WTC11 (cell line): ENCODE data around the gene DTD1.

Experiments used
- CREB1 ChIP-seq: sonication (generic); formaldehyde crosslinking; IDR thresholded peaks from 2 replicates; pipeline ENCODE4 v1.8.0; 2023; ENCODE audit warnings: mild to moderate bottlenecking, missing genetic modification reagents
- CREM ChIP-seq: sonication (generic); formaldehyde crosslinking; IDR thresholded peaks from 2 replicates; pipeline ENCODE4 v1.8.1; 2022; ENCODE audit warnings: mild to moderate bottlenecking, missing genetic modification reagents, moderate library complexity
- FOXJ3 ChIP-seq: sonication (generic); formaldehyde crosslinking; IDR thresholded peaks from 2 replicates; pipeline ENCODE4 v1.9.0; 2021; ENCODE audit warnings: missing genetic modification reagents, mild to moderate bottlenecking, borderline replicate concordance
- MXD4 ChIP-seq: fragments of 250-450 bp; sonication (Bioruptor Pico); IDR thresholded peaks from 2 replicates; pipeline ENCODE4 v1.8.0; 2021; ENCODE audit warnings: mild to moderate bottlenecking, moderate library complexity, borderline replicate concordance
- NFYB ChIP-seq: sonication (generic); formaldehyde crosslinking; conservative IDR thresholded peaks from 2 replicates; pipeline ENCODE4 v1.8.0; 2022; ENCODE audit warnings: low read depth, missing genetic modification reagents
- NR3C1 ChIP-seq: sonication (generic); formaldehyde crosslinking; conservative IDR thresholded peaks from 2 replicates; pipeline ENCODE4 v1.8.1; 2023; ENCODE audit warnings: low read depth, mild to moderate bottlenecking, missing genetic modification reagents
- ZNF232 ChIP-seq: sonication (generic); formaldehyde crosslinking; IDR thresholded peaks from 2 replicates; pipeline ENCODE4 v1.8.0; 2022; ENCODE audit warnings: mild to moderate bottlenecking, missing genetic modification reagents
- TF ChIP-seq, protein P1 (sequence below): sonication (generic); formaldehyde crosslinking; IDR thresholded peaks from 2 replicates; pipeline ENCODE4 v1.8.1; 2022; ENCODE audit warnings: mild to moderate bottlenecking, missing genetic modification reagents, moderate library complexity, borderline replicate concordance
- TF ChIP-seq, protein P2 (sequence below): fragments of 200-600 bp; IDR thresholded peaks from 2 replicates; pipeline ENCODE4 v1.8.0; 2022; ENCODE audit warnings: antibody characterized with exemption

DNA sequence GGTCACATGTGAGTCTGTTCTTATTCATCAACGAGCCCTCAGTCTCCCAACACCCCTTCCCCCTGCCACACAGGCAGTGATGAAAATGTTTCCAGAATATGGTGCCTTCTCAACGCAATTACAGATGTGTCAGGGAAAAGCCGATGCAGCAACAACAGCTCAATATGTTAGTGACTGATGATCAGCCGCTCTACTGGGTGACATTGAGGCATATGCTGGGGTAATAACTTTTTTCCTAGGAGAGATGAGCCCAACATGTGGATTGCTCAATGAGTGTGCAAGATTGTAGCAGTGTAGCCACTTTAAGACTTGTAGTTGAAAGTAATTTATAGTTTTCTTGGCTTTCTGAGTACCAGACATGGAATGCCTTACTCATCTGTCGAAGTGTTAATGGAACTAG, 49.4 kb downstream of the DTD1 start:
- TF ChIP-seq, protein P1, sequence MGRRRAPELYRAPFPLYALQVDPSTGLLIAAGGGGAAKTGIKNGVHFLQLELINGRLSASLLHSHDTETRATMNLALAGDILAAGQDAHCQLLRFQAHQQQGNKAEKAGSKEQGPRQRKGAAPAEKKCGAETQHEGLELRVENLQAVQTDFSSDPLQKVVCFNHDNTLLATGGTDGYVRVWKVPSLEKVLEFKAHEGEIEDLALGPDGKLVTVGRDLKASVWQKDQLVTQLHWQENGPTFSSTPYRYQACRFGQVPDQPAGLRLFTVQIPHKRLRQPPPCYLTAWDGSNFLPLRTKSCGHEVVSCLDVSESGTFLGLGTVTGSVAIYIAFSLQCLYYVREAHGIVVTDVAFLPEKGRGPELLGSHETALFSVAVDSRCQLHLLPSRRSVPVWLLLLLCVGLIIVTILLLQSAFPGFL (CRISPR knock-in tag), result no peak
- TF ChIP-seq MXD4 (CRISPR knock-in tag) (no peak), NFYB (CRISPR knock-in tag) (no peak), CREB1 (CRISPR knock-in tag) (no peak), CREM (CRISPR knock-in tag) (no peak), ZNF232 (CRISPR knock-in tag) (no peak), FOXJ3 (no peak), NR3C1 (CRISPR knock-in tag) (no peak)
- TF ChIP-seq, protein P2, sequence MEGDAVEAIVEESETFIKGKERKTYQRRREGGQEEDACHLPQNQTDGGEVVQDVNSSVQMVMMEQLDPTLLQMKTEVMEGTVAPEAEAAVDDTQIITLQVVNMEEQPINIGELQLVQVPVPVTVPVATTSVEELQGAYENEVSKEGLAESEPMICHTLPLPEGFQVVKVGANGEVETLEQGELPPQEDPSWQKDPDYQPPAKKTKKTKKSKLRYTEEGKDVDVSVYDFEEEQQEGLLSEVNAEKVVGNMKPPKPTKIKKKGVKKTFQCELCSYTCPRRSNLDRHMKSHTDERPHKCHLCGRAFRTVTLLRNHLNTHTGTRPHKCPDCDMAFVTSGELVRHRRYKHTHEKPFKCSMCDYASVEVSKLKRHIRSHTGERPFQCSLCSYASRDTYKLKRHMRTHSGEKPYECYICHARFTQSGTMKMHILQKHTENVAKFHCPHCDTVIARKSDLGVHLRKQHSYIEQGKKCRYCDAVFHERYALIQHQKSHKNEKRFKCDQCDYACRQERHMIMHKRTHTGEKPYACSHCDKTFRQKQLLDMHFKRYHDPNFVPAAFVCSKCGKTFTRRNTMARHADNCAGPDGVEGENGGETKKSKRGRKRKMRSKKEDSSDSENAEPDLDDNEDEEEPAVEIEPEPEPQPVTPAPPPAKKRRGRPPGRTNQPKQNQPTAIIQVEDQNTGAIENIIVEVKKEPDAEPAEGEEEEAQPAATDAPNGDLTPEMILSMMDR, result no peak
